Tibial nerve (tissue), 4 donors: ENCODE results near the gene LCN1. TPM values are rescaled to one million over a fixed set of nuclear protein-coding genes. Genes with fewer than 3 reads are reported as not detected.
"Not testable (repeated sequence)": the region's sequence is repeated elsewhere in the genome, so short reads cannot be mapped to it uniquely, and the experiment has no call there.

Experiments used
- DNase-seq, 2 donors: peaks; one replicate each; pipeline ENCODE4 v3.0.0-alpha.2; 2019; ENCODE audit warnings: low spot score in 2 of 2
- H3K27ac ChIP-seq, 4 donors: fragments of 200-600 bp; sonication (generic) in 3 of 4; one replicate each; pipeline ENCODE4 v1.5.1; 2017 to 2019; ENCODE audit warnings: mild to moderate bottlenecking in 1 of 4
- H3K27me3 ChIP-seq, 2 donors: fragments of 200-600 bp; sonication (generic) in 1 of 2; one replicate each; pipeline versions ENCODE4 v1.5.1 to v1.6.0; 2017 to 2019
- H3K36me3 ChIP-seq, 3 donors: fragments of 200-600 bp; sonication (generic); one replicate each; pipeline ENCODE4 v1.5.1; 2018 to 2019
- H3K4me1 ChIP-seq, 4 donors: fragments of 200-600 bp; sonication (generic) in 3 of 4; one replicate each; pipeline ENCODE4 v1.5.1; 2017 to 2019
- H3K4me3 ChIP-seq, 4 donors: fragments of 200-600 bp; sonication (generic) in 3 of 4; one replicate each; pipeline ENCODE4 v1.5.1; 2017 to 2019; ENCODE audit warnings: mild to moderate bottlenecking in 1 of 4, moderate library complexity in 1 of 4
- H3K9me3 ChIP-seq, 4 donors: fragments of 200-600 bp; sonication (generic) in 3 of 4; one replicate each; pipeline ENCODE4 v1.5.1; 2017 to 2019
- EP300 ChIP-seq, 2 donors: sonication (generic); formaldehyde crosslinking; IDR thresholded peaks; one replicate each; pipeline ENCODE4 v1.6.1; 2017; ENCODE audit warnings: antibody characterized with exemption in 2 of 2, mild to moderate bottlenecking in 1 of 2
- POLR2A ChIP-seq, 2 donors: fragments of 450-650 bp; IDR thresholded peaks; one replicate each; pipeline ENCODE4 v1.6.1; 2017; ENCODE audit warnings: antibody characterized with exemption in 2 of 2, mild to moderate bottlenecking in 2 of 2, moderate library complexity in 2 of 2
- WGBS, 2 donors: methylation state at CpG; one replicate each; pipeline ENCODE4 v1.1.5; 2018; 5-methylcytosine and 5-hydroxymethylcytosine counted together
- total RNA-seq, 4 donors: library from RNA; depleted of rRNA; stranded (reverse); fragments of >200 nt; gene quantifications; one replicate each; pipeline ENCODE4 v1.1.0, GENCODE V29; 2016
- TF ChIP-seq, protein P1 (sequence below), 5 experiments: fragments of 200-600 bp in 3 of 5; fragments of 450-650 bp in 2 of 5; sonication (generic) in 3 of 5; IDR thresholded peaks; one replicate each; pipeline ENCODE4 v1.5.1; 2016 to 2019; ENCODE audit warnings: antibody characterized with exemption in 5 of 5, mild to moderate bottlenecking in 3 of 5, moderate library complexity in 2 of 5

LCN1 gene
- total RNA-seq, 4 donors from 2014 or later, result not detected

GRCh38 chr9:135526730-135527571, 5.7 kb downstream of the LCN1 start:
- Histone ChIP-seq H3K4me3 (no peak overlapping the region), H3K36me3 (no peaks in the 10 kb centered on the region), H3K27me3 (peaks cover 0 to 21% of the 10 kb centered on the region in 2 donors), H3K9me3 (peaks cover 0 to 16% (median 0%) of the 10 kb centered on the region in 4 donors), H3K4me1 (no peaks in the 10 kb centered on the region), H3K27ac (no peak overlapping the region)
- 66% methylated on average over 22 to 30 of the region's 30 CpGs for WGBS, 2 donors
- DNase-seq, result no peak
- TF ChIP-seq, protein P1, sequence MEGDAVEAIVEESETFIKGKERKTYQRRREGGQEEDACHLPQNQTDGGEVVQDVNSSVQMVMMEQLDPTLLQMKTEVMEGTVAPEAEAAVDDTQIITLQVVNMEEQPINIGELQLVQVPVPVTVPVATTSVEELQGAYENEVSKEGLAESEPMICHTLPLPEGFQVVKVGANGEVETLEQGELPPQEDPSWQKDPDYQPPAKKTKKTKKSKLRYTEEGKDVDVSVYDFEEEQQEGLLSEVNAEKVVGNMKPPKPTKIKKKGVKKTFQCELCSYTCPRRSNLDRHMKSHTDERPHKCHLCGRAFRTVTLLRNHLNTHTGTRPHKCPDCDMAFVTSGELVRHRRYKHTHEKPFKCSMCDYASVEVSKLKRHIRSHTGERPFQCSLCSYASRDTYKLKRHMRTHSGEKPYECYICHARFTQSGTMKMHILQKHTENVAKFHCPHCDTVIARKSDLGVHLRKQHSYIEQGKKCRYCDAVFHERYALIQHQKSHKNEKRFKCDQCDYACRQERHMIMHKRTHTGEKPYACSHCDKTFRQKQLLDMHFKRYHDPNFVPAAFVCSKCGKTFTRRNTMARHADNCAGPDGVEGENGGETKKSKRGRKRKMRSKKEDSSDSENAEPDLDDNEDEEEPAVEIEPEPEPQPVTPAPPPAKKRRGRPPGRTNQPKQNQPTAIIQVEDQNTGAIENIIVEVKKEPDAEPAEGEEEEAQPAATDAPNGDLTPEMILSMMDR (IDR thresholded peaks at IDR 0.05), result no peak
- TF ChIP-seq POLR2A (IDR thresholded peaks at IDR 0.05) (no peak), EP300 (IDR thresholded peaks at IDR 0.05) (no peak)

DNA sequence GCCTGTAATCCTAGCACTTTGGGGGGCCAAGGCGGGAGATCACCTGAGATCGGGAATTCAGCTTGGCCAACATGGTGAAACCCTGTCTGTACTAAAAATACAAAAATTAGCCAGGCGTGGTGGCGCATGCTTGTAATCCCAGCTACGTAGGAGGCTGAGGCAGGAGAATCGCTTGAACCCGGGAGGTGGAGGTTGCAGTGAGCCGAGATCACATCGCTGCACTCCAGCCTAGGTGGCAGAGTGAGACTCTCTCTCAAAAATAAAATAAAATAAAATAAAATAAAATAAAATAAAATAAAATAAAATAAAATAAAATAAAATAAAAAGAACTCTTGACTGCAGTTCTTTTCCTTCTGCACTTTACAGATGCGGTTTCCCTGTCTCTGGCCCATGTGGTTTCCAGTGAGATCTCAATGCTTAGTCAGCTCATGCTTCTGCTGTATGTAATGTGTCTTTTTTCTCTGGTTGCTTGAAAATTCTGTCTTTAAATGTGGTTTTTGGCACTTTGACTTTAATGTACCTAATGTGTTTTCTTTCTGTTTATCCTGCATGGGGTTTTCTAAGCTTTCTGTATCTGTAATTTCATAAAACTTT, 7.7 kb downstream of the LCN1 start:
- H3K36me3 ChIP-seq, H3K27ac ChIP-seq, DNase-seq, H3K4me3 ChIP-seq, H3K4me1 ChIP-seq: not testable (repeated sequence)
- 91 to 94% methylated on average over 10 of the region's 10 CpGs for WGBS, 2 donors
- peaks cover 0 to 14% of the 10 kb centered on the region in 2 donors for H3K27me3 ChIP-seq
- H3K9me3 ChIP-seq, result peaks cover 0 to 16% (median 0%) of the 10 kb centered on the region in 4 donors

- TF ChIP-seq POLR2A (IDR thresholded peaks at IDR 0.05) (no peak), EP300 (IDR thresholded peaks at IDR 0.05) (no peak)
- TF ChIP-seq, protein P1 (IDR thresholded peaks at IDR 0.05), result no peak
- 61 to 74% methylated on average over 5 of the region's 5 CpGs for WGBS, 2 donors
These were observed 8.9 kb downstream of the LCN1 start for GRCh38 chr9:135530146-135530545.

GRCh38 chr9:135531096-135531495, 9.9 kb downstream of the LCN1 start:
- no peak overlapping the region for H3K4me3 ChIP-seq
- no peak overlapping the region for H3K27ac ChIP-seq
- no peak for TF ChIP-seq POLR2A (IDR thresholded peaks at IDR 0.05)
- TF ChIP-seq EP300 (IDR thresholded peaks at IDR 0.05), result no peak
- TF ChIP-seq, protein P1 (IDR thresholded peaks at IDR 0.05), result no peak
- peaks cover 0 to 12% of the 10 kb centered on the region in 2 donors for H3K27me3 ChIP-seq
- DNase-seq, result no peak
- H3K9me3 ChIP-seq, result peaks cover 0 to 16% (median 0%) of the 10 kb centered on the region in 4 donors
- no peaks in the 10 kb centered on the region for H3K4me1 ChIP-seq
- no peaks in the 10 kb centered on the region for H3K36me3 ChIP-seq
- 85 to 93% methylated on average over 2 to 10 of the region's 10 CpGs for WGBS, 2 donors

More at GRCh38 chr9:135530146-135530545, 8.9 kb downstream of the LCN1 start:
- Histone ChIP-seq H3K27me3 (peaks cover 0 to 12% of the 10 kb centered on the region in 2 donors), H3K27ac (no peak overlapping the region), H3K9me3 (peaks cover 0 to 16% (median 0%) of the 10 kb centered on the region in 4 donors), H3K36me3 (no peaks in the 10 kb centered on the region), H3K4me1 (no peaks in the 10 kb centered on the region), H3K4me3 (no peak overlapping the region)
- DNase-seq, result no peak

DNA sequence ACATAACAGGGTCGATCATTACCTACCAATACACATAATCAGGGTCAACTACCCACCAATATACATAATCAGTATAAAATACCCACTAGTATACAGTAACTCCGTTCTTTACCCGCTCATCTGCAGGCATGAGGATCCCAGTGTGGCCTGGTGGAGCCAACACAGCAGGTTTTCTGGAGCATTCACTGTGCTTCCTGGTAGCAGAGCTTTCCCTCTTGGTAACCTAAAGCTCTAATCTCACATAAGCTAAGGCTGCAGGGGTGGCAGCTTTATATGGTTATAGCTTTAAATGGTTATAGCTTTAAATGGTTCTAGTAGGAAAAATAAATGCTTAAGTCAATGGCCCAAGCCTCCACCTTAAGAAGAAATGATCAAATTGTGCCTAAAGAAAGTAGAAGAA, 11.9 kb downstream of the LCN1 start:
- WGBS, 2 donors, result 85 to 95% methylated on average over 3 of the region's 3 CpGs
- Histone ChIP-seq H3K36me3 (no peaks in the 10 kb centered on the region), H3K27ac (no peak overlapping the region), H3K4me1 (no peaks in the 10 kb centered on the region), H3K27me3 (peaks cover 0 to 4% of the 10 kb centered on the region in 2 donors), H3K9me3 (peaks cover 0 to 16% (median 0%) of the 10 kb centered on the region in 4 donors), H3K4me3 (no peak overlapping the region)
- no peak for TF ChIP-seq EP300 (IDR thresholded peaks at IDR 0.05)
- TF ChIP-seq, protein P1 (IDR thresholded peaks at IDR 0.05), result no peak
- TF ChIP-seq POLR2A (IDR thresholded peaks at IDR 0.05), result no peak
- no peak for DNase-seq
